Memory B cell (primary cell): Measurements from ENCODE around the gene MYH15.

Experiments
- ATAC-seq: fragments of 150-1000 bp; cut with Tn5 transposase; 2 replicates; pipeline ENCODE4 v1.10.0; 2021; ENCODE audit warnings: low read depth, mild to moderate bottlenecking, moderate library complexity
- DNase-seq, 2 donors: peaks; one replicate each; pipeline ENCODE4 v3.0.0; 2022; ENCODE audit warnings: low spot score in 2 of 2
- H3K27ac Mint-ChIP-seq: one replicate; pipeline ENCODE4 v1.8.0; 2022; ENCODE audit warnings: mild to moderate bottlenecking, moderate library complexity, mixed read lengths
- H3K27me3 Mint-ChIP-seq: one replicate; pipeline ENCODE4 v1.8.0; 2022; ENCODE audit warnings: mixed read lengths
- H3K36me3 Mint-ChIP-seq: one replicate; pipeline ENCODE4 v1.8.0; 2022; ENCODE audit warnings: mild to moderate bottlenecking, mixed read lengths
- H3K4me1 Mint-ChIP-seq: one replicate; pipeline ENCODE4 v1.8.0; 2022; ENCODE audit warnings: mixed read lengths
- H3K4me3 Mint-ChIP-seq: one replicate; pipeline ENCODE4 v1.8.0; 2022; ENCODE audit warnings: mild to moderate bottlenecking, moderate library complexity, mixed read lengths
- H3K9me3 Mint-ChIP-seq: one replicate; pipeline ENCODE4 v1.8.0; 2022; ENCODE audit warnings: mixed read lengths

The MYH15 gene

DNA sequence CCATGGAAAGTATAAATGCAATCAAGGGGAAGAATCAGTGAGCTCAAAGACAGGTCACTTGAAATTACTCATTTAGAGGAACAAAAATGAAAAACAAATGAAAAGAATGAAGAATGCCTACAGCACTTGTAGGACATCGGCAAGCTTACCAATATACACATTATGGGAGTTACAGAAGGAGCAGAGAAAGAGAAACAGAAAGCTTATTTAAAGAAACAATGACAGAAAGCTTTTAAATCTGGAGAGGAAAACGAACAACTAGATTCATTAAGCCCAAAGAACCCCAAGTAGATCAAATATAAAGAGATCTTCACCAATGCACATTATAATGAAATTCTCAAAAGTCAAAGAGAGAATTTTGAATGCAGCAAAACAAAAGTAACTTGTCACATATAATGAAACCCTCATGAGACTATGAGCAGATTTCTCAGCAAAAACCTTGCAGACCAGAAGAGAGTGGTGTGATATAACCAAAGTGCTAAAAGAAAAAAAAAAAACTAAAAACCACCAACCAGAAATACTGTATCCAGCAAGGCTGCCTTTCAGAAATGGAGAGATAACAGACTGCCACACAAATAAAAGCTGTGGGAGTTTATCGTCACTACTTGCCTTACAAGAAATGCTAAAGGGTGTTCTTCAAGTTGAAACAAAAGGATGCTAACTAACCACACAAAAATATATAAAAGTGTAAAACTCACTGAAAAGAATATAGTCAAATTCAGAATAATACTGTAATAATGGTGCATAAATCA lies 63.1 kb downstream of the MYH15 start:
- Mint-ChIP-seq H3K27ac (no peak overlapping the region), H3K9me3 (peaks cover 10% of the 10 kb centered on the region), H3K27me3 (no peaks in the 10 kb centered on the region), H3K4me3 (no peak overlapping the region), H3K36me3 (peaks cover 10% of the 10 kb centered on the region), H3K4me1 (peaks cover 8% of the 10 kb centered on the region)
- no peak for DNase-seq
- no peak for ATAC-seq

DNA sequence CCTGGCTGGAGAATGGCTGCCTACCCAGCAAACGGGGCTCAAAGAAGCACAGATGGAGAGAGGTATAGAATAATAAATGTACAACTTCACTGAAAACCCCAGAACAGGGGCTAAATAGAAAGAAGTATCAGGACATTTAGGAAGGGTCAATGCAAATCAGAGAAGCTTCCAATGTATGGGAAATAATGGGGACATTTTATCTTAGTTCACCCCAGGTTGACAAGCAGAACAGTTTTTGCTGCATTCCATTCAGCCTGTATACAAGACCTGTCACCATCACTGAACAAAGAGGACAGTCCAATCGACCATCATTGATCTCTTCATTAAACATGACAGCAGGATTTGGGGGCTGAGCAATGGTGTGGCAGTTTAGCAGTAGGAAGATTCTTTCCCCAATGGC lies 68.1 kb downstream of the MYH15 start:
- Mint-ChIP-seq H3K4me1 (no peaks in the 10 kb centered on the region), H3K4me3 (no peak overlapping the region), H3K27ac (no peak overlapping the region), H3K27me3 (peaks cover 2% of the 10 kb centered on the region), H3K9me3 (peaks cover 6% of the 10 kb centered on the region), H3K36me3 (peaks cover 6% of the 10 kb centered on the region)
- DNase-seq (no peak), ATAC-seq (no peak)

DNA sequence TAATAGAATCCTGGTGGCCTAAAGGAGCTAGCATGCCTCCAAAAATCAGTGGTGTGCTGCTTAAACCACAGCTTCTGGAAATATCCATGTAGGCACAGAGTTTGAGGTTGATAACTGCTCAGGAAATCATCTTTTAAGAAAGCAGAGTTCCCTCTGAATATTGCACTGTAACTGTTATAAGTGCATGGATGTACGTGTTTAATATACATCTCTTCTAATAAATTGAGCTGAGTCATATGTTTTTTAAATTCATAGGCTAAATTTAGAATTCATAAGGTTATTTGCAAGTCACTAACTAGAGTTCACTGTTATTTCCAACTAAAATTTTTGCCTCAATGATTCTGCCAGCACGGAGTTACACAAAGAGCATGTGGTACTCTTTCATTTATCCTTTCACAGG lies 68.9 kb downstream of the MYH15 start:
- Mint-ChIP-seq H3K4me3 (no peak overlapping the region), H3K9me3 (no peaks in the 10 kb centered on the region), H3K4me1 (no peaks in the 10 kb centered on the region), H3K36me3 (no peaks in the 10 kb centered on the region), H3K27ac (no peak overlapping the region), H3K27me3 (peaks cover 2% of the 10 kb centered on the region)
- no peak for DNase-seq
- ATAC-seq: no peak

- Mint-ChIP-seq H3K36me3 (no peaks in the 10 kb centered on the region), H3K27ac (no peak overlapping the region), H3K27me3 (peaks cover 2% of the 10 kb centered on the region), H3K4me3 (no peak overlapping the region), H3K9me3 (no peaks in the 10 kb centered on the region), H3K4me1 (no peaks in the 10 kb centered on the region)
- ATAC-seq: no peak
- no peak for DNase-seq
These were observed 69.3 kb downstream of the MYH15 start for GRCh38 chr3:108441071-108441507.

GRCh38 chr3:108438542-108438941 lies 71.9 kb downstream of the MYH15 start:
- no peaks in the 10 kb centered on the region for H3K4me1 Mint-ChIP-seq
- H3K27me3 Mint-ChIP-seq: peaks cover 2% of the 10 kb centered on the region
- H3K4me3 Mint-ChIP-seq: no peak overlapping the region
- no peak for ATAC-seq
- peaks cover 2% of the 10 kb centered on the region for H3K36me3 Mint-ChIP-seq
- H3K27ac Mint-ChIP-seq: no peak overlapping the region
- peaks cover 1% of the 10 kb centered on the region for H3K9me3 Mint-ChIP-seq
- no peak for DNase-seq

GRCh38 chr3:108437439-108437838 lies 73.0 kb downstream of the MYH15 start:
- ATAC-seq: no peak
- peaks cover 2% of the 10 kb centered on the region for H3K27me3 Mint-ChIP-seq

DNA sequence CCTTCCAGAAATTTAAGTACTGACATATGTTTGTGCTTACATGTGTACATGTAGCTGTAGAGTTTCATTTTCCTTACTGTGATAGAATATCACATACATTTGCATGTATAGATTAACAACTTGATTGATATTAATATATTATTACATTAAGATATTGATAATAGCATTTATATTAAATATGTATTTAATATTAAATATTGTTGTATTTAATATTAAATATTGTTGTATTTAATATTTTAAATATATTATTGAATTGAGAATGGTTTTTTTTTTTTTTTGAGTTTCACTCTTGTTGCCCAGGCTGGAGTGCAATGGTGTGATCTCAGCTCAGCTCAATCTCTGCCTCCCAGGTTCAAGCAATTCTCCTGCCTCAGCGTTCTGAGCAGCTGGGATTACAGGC lies 76.5 kb downstream of the MYH15 start:
- peaks cover 6% of the 10 kb centered on the region for H3K36me3 Mint-ChIP-seq
- no peak overlapping the region for H3K27ac Mint-ChIP-seq
- H3K4me3 Mint-ChIP-seq: no peak overlapping the region
- no peaks in the 10 kb centered on the region for H3K4me1 Mint-ChIP-seq
- ATAC-seq (no peak), DNase-seq (no peak)
- H3K9me3 Mint-ChIP-seq: peaks cover 4% of the 10 kb centered on the region
- peaks cover 2% of the 10 kb centered on the region for H3K27me3 Mint-ChIP-seq

More at GRCh38 chr3:108437439-108437838, 73.0 kb downstream of the MYH15 start:
- Mint-ChIP-seq H3K9me3 (peaks cover 4% of the 10 kb centered on the region), H3K4me1 (no peaks in the 10 kb centered on the region), H3K27ac (no peak overlapping the region), H3K36me3 (peaks cover 3% of the 10 kb centered on the region), H3K4me3 (no peak overlapping the region)
- no peak for DNase-seq

- Mint-ChIP-seq H3K4me1 (peaks cover 5% of the 10 kb centered on the region), H3K36me3 (peaks cover 6% of the 10 kb centered on the region), H3K4me3 (no peak overlapping the region), H3K9me3 (peaks cover 4% of the 10 kb centered on the region), H3K27ac (no peak overlapping the region), H3K27me3 (no peaks in the 10 kb centered on the region)
- ATAC-seq: no peak
- no peak for DNase-seq
These were observed 78.0 kb downstream of the MYH15 start for GRCh38 chr3:108432431-108432830.

GRCh38 chr3:108430540-108430939 lies 79.9 kb downstream of the MYH15 start:
- peaks cover 6% of the 10 kb centered on the region for H3K4me1 Mint-ChIP-seq
- H3K27me3 Mint-ChIP-seq: no peaks in the 10 kb centered on the region
- peaks cover 4% of the 10 kb centered on the region for H3K9me3 Mint-ChIP-seq
- no peak for ATAC-seq
- H3K36me3 Mint-ChIP-seq: peaks cover 6% of the 10 kb centered on the region
- H3K4me3 Mint-ChIP-seq: no peak overlapping the region
- DNase-seq: no peak
- no peak overlapping the region for H3K27ac Mint-ChIP-seq

DNA sequence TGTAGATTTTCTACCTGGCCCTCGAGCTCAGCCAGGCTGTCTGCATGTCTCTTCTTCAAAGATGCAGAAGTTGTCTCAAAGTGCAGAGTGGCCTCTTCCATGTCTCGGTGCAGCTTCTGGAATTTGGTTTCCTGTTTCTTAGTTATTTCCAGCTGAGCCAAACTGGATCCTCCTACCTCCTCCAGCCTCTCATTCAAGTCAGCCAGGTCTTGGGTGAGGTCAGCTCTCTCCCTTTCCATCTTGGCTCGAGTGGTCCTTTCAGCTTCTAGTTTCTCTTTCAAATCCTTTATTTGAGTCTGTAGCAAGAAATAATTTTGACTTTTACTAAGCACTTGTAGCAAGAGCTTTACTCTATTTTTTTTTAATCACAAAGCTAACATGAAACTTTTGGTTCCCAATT lies 81.8 kb downstream of the MYH15 start:
- no peak for DNase-seq
- no peaks in the 10 kb centered on the region for H3K27me3 Mint-ChIP-seq
- no peak for ATAC-seq
- H3K9me3 Mint-ChIP-seq: peaks cover 3% of the 10 kb centered on the region
- H3K36me3 Mint-ChIP-seq: peaks cover 4% of the 10 kb centered on the region
- H3K27ac Mint-ChIP-seq: peak overlapping the region; percentile 10
- no peak overlapping the region for H3K4me3 Mint-ChIP-seq
- peaks cover 9% of the 10 kb centered on the region for H3K4me1 Mint-ChIP-seq

GRCh38 chr3:108420926-108421325 lies 89.5 kb downstream of the MYH15 start:
- H3K27me3 Mint-ChIP-seq: no peaks in the 10 kb centered on the region
- H3K4me1 Mint-ChIP-seq: peaks cover 5% of the 10 kb centered on the region
- no peak overlapping the region for H3K4me3 Mint-ChIP-seq
- H3K36me3 Mint-ChIP-seq: no peaks in the 10 kb centered on the region
- ATAC-seq (no peak), DNase-seq (no peak)
- H3K27ac Mint-ChIP-seq: no peak overlapping the region
- no peaks in the 10 kb centered on the region for H3K9me3 Mint-ChIP-seq

DNA sequence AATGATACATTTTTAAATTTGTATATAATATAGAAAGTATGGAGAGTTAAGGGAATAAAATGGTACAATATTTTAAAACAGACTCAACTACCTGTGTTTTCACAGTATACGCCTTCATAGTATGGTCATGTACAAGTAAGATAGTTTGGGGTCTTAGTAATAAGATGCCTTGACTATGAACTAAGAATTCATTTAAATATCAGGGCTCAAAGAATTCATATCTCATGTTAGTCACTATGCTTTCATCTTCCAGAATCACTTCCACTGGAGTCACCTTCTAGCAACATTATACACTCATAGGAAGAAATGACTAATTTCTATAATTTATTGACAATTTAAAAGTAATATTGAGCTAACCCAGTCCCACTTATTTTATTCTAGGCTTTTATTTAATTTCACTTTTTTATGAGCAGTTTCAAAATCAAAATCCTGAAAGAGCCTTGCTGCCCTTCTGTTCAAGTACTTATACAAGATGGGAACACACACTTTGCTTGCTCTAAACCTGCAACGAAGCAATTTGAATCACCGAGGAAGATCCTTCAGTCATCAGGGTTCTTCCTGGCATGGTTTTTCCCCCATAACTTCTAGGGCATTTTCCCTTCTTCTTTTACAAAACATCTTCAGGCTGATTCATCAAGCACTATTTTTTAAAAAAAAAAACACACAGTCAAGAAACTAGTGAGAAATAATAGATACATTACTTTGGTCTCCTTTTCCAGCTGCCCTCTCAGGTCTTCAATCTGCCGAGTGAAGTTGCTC lies 94.1 kb downstream of the MYH15 start:
- no peak for ATAC-seq
- H3K36me3 Mint-ChIP-seq: no peaks in the 10 kb centered on the region
- no peak for DNase-seq
- H3K9me3 Mint-ChIP-seq: no peaks in the 10 kb centered on the region
- H3K27me3 Mint-ChIP-seq: no peaks in the 10 kb centered on the region
- H3K4me3 Mint-ChIP-seq: no peak overlapping the region
- no peaks in the 10 kb centered on the region for H3K4me1 Mint-ChIP-seq
- H3K27ac Mint-ChIP-seq: no peak overlapping the region

DNA sequence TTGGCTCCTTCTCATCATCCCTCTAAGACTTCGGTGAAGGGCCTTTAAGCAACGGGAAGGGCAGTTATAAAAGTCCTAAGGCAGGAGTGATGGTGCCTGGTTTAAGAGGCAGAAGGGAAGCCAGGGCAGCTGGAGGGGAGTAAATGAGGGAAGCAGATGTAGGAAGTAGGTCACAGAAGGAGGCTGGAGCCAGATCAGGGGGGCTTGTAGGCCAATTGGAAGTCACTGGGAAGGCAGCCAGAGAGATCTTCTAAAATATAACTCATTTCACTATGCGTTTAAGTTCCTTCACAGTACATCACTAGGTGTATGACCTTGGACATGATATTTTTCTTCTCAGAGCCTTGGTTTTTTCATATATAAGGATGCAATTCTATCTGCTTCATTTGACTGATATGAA lies 94.7 kb downstream of the MYH15 start:
- no peaks in the 10 kb centered on the region for H3K27me3 Mint-ChIP-seq
- H3K36me3 Mint-ChIP-seq: no peaks in the 10 kb centered on the region
- no peaks in the 10 kb centered on the region for H3K9me3 Mint-ChIP-seq
- H3K4me1 Mint-ChIP-seq: no peaks in the 10 kb centered on the region
- no peak for ATAC-seq
- no peak overlapping the region for H3K27ac Mint-ChIP-seq
- no peak overlapping the region for H3K4me3 Mint-ChIP-seq
- no peak for DNase-seq

DNA sequence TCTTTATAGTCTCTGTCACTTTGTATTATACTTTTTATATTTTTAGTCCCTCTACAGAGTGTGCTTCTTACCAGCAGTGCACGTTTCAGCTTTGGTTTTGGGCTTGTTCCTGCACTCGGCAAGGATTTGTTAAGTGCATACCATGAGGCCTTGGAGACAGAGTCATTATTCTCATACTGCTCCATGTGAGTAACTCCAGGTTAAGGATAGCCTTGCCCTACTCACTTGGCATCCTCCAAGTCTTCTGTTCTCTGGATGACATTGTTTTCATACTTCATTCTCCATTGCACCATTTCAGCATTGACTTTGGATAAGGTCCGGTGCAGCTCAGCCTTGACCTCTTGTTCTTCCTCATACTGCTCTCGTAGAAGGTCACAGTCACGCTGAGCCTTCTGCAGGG lies 96.4 kb downstream of the MYH15 start:
- Mint-ChIP-seq H3K4me3 (no peak overlapping the region), H3K27ac (no peak overlapping the region), H3K36me3 (no peaks in the 10 kb centered on the region), H3K4me1 (no peaks in the 10 kb centered on the region), H3K9me3 (no peaks in the 10 kb centered on the region), H3K27me3 (no peaks in the 10 kb centered on the region)
- no peak for ATAC-seq
- no peak for DNase-seq
